OCI-LY1 (cell line): ENCODE results near the gene CTIF.

Experiments used
- CTCF ChIP-seq: fragments of 200-600 bp; sonication (generic), shearing (Covaris generic); IDR thresholded peaks from 2 replicates; pipeline ENCODE4 v1.5.1; 2017; ENCODE audit warnings: mild to moderate bottlenecking, antibody characterized with exemption, low read length, moderate library complexity, mixed read lengths
- EZH2 ChIP-seq: fragments of 200-600 bp; sonication (generic), shearing (Covaris generic); IDR thresholded peaks from 2 replicates; pipeline ENCODE4 v1.8.0; 2017; ENCODE audit warnings: borderline replicate concordance, mixed run types, mild to moderate bottlenecking, antibody characterized with exemption, low read length, moderate library complexity, mixed read lengths

GRCh38 chr18:48736321-48737260 lies 197.8 kb downstream of the CTIF start:
- TF ChIP-seq CTCF = no peak
- no peak for TF ChIP-seq EZH2
